ENCODE results near the gene GSTT2B. TPM values are rescaled to one million over a fixed set of nuclear protein-coding genes. Genes with fewer than 3 reads are reported as not detected.
"Not testable (repeated sequence)": the region's sequence is repeated elsewhere in the genome, so short reads cannot be mapped to it uniquely, and the experiment has no call there.

GSTT2B gene
- total RNA-seq, 2 donors from 2014 or later: 0.39 TPM; not detected in 1

DNA sequence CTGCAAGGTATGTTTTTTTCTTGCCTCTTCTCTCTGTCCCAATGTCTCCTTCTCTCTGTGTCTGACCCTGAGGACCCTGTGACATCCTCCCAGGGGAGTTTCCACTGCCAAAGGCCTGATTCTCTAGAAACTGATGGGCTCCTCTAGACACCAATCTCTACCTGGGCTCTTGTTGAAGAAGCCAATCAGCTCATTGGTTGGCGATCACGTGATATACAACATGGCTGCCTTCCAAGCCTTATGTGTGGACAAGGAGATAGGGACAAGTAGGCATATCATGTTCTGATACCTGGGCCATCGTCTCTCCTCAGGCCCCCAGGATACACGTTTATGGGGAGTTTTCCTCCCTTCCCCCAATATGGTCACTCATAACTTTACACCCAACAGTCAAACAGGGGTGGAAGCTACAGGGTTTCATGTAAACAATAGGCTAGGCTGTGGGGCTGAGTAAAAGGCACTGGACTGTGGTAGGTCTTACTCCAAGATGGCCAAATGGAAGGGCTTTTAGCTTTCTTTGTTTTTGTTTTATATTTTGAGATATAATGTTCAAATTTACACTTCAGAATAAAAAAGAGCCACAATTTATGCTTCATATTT, 32.7 kb upstream of the GSTT2B start:
- not testable (repeated sequence) for H3K27ac Mint-ChIP-seq, H3K9me3 Mint-ChIP-seq, H3K36me3 Mint-ChIP-seq
- DNase-seq (ENCODE audit: low spot score in 2 of 2) (peak in 1 of 2 donors; percentile 39), ATAC-seq (peak in 1 of 2 donors; percentile 47)

DNA sequence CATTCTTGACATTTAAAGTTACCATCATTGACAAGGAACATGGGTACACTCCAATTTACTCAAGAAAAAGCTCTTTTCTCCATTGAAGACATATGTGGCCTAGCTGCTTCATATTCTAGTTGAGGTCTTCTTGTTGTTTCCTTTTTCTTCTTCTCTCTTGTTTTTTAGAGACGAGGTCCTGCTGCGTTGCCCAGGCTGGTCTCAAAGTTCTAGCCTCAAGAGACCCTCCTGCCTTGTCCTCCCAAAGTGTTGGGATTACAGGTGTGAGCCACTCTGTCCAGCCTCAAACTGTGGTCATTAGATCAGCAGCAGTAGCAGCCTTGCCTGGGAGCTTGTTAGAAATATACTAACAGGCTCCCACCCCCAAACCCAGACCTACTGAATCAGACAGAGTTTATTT, 32.1 kb upstream of the GSTT2B start:
- not testable (repeated sequence) for H3K27ac Mint-ChIP-seq, H3K9me3 Mint-ChIP-seq, H3K36me3 Mint-ChIP-seq, ATAC-seq
- DNase-seq (ENCODE audit: low spot score in 2 of 2): peak in 1 of 2 donors; percentile 52

DNA sequence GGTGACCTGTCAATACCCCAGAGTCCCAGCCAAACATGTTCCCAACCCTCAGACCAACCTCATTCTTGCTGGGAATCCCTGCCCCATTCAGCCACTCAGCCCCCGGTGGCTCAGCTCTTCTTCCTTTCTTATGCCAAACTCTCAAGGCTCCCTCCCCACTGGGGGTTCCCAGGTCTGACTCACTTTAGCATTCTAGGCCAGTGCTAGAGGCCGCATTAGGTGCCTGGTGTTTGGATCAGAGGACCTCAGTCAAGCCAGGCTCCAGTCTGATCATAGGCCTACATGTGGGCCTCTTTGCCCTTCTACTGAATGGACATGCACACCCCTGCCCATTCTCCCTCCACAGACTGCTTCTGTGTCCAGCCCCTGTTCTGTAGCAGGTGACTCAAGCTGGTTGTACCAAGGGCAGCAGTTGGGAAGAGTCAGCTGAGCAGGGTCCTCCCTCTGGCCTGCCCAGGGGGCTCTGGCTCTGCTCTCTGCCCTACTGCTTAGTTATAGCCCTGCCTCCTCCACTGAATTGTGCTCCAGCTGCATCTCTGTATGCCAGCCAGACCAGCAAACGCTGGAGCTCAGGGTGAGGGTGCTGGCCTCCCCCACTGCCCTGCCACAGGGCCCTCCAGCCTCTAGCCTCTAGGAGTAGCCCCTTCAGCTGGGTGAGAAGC, 28.7 kb upstream of the GSTT2B start:
- not testable (repeated sequence) for H3K36me3 Mint-ChIP-seq, H3K9me3 Mint-ChIP-seq
- H3K27ac Mint-ChIP-seq: peak overlapping the region in 1 of 2 donors; percentile 26
- peak; percentile 28 to 42 for ATAC-seq
- peak in 1 of 2 donors; percentile 54 for DNase-seq (ENCODE audit: low spot score in 2 of 2)

DNA sequence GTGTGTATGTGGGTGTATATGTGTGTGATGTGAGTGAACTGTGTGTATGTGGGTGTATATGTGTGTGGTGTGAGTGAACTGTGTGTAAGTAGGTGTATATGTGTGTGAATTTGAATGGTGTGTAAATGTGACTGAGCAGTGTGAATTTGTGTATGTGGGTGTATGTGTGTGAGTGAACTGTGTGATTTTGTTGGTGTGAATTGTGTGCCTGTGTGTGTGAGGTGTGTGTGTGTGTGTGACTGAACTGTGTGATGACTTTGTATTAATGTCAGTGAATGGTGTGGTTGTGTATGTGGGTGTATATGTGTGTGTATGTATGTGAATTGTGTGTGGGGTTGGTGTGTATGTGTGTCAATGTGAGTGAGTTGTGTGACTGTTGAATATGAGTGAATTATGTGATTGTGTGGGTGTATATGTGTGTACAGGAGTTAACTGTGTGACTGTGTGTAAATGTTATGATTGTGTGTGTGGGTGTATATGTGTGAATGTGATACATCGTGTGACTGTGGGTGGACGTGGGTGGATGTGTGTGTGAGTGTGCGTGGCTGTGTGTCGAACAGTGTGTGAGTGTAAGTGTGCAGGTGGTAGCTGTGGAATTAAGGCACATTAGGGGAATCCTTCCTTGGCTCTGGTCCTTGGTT, 25.7 kb upstream of the GSTT2B start:
- H3K27ac Mint-ChIP-seq; DNase-seq (ENCODE audit: low spot score in 2 of 2); H3K9me3 Mint-ChIP-seq; H3K36me3 Mint-ChIP-seq; ATAC-seq: not testable (repeated sequence)

DNA sequence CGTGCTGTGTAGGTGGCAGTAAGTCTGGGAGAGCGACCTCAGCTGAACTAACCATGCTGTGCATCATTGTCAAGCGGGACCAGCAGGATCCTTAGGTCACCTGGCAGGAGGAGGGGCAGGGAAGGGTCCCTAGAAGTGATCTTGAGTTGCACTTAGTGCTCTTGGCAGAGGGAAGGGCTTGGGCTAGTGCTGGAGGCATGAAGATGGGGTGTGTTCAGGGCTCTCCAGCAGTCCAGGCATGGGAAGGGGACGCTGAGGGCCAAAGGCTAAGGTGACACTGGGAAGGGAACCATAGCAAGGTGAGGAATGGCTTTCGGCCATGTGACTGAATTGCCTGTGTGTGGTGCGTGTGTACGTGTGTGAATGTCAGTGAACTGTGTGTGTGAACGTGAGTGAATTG, 25.1 kb upstream of the GSTT2B start:
- peak in 1 of 2 donors; percentile 52 for DNase-seq (ENCODE audit: low spot score in 2 of 2)
- not testable (repeated sequence) for H3K27ac Mint-ChIP-seq, H3K36me3 Mint-ChIP-seq, ATAC-seq, H3K9me3 Mint-ChIP-seq

DNA sequence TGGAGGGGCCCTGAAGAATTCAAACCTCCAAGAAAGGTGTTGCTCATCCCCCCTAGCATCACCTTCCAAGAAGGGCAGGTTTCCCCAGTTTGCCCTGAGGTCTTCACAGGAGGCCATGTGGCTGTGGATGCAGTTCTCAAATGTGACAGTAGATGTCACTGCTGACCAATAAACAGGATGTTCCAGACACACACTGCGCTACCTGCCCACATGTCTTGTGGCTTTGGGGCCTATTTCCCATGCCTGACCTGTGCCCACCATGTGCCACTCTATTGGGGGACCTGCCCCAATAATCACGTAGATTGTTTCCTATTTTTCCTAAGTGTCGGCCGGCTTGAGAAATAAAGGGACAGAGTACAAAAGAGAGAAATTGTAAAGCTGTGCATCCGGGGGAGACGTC, 23.4 kb upstream of the GSTT2B start:
- H3K36me3 Mint-ChIP-seq: no peaks in the 10 kb centered on the region
- DNase-seq (ENCODE audit: low spot score in 2 of 2) (peak in 1 of 2 donors; percentile 69), ATAC-seq (peak; percentile 77 to 90)
- H3K27ac Mint-ChIP-seq: no peak overlapping the region
- no peaks in the 10 kb centered on the region for H3K9me3 Mint-ChIP-seq

DNA sequence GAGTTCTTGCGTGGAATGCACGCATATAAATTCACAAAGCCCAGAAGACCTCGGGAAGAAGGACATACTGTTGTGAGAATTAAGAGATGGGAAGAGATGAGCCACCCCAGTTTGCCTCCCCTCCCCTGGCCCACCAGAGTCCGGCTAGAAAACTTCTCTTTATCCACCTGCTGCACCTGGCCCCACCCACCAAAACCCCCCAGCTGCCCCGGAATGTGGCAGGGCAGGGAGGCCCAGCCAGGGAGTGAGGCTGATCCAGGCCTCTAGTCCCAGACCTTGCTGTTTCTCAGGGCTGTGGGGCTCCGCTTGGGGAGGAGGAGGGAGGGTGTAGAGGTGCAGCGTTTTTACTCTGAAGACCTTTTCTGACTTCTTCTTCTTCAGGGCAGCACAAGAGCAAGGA, 19.6 kb upstream of the GSTT2B start:
- not testable (repeated sequence) for H3K9me3 Mint-ChIP-seq; H3K36me3 Mint-ChIP-seq; DNase-seq (ENCODE audit: low spot score in 2 of 2); H3K27ac Mint-ChIP-seq; ATAC-seq

DNA sequence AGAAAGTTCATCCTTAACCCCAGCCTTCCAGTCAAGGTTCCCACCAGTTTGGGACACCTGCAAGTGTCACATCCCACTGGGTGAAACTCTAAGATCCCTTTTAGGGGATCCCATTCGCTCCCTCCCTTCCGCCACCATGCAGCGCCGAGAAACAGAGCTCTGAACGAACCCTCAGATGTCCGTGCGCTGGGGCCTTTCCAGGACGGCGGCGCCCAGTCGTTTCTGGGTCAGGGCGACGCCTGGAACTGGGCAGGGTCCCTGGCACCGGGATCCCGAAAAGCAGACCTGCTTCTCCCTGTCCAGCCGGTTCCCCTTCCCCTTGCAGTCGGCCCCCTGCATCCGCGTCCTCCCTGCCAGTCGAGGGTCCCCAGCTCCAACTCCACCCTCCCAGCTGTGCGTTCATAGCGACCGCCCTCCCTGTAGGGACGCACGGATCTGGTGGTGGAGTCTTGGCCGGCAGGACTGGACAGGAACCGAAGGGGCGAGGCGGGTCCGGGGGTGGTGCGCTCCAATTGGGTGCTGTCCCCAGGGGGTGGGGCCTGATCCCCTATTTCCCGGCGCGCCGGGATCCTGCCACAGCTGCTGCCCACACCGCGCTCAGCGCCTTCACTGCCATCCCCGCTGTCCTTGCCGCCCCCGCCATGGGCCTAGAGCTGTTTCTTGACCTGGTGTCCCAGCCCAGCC, 18.7 kb upstream of the GSTT2B start, which contains the start of gene GSTT2:
GSTT2 (plus strand) TSS at position 578 of the 684 bp plus-strand sequence.
- H3K9me3 Mint-ChIP-seq; H3K27ac Mint-ChIP-seq; DNase-seq (ENCODE audit: low spot score in 2 of 2); H3K36me3 Mint-ChIP-seq: not testable (repeated sequence)
- ATAC-seq: peak; percentile 17 to 63

DNA sequence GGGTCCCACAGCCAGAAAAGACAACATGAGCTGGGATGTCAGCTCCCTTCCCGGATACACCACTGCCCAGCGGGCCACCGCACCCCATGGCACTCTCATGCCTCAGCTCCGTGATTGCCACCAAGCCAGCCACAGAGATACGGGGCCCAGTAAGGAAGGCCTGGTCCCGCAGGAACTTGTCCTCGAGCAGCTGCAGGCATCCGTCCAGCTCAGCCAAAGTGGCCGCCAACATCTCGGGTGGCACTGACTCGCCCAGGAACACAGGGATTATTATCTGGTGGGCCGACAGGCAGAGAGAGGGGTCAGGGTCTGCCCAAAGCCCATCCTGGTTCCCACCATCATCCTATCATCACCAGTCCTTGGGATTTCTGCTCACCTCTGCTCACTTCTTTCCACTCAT, 16.3 kb upstream of the GSTT2B start:
- not testable (repeated sequence) for H3K36me3 Mint-ChIP-seq, ATAC-seq, H3K9me3 Mint-ChIP-seq, H3K27ac Mint-ChIP-seq
- DNase-seq (ENCODE audit: low spot score in 2 of 2): peak in 1 of 2 donors; percentile 23

DNA sequence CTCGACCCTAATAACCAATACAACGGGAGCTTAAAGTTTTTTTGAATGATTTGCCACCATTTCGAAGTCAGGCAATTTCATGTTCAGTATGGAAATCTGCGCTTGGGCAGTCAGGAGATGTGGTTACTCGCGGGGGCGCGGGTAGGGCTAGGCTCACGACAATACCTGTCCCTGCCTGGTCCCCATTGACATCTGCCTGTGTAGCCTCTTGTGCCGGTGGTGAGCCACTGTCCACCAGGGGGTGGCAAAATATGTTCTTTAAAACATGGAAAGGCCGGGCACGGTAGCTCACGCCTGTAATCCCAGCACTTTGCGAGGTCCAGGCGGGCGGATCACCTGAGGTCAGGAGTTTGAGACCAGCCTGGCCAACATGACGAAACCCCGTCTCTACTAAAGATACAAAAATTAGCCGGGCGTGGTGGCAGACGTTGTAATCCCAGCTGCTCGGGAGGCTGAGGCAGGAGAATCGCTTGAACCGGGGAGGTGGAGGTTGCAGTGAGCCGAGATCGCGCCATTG, 13.9 kb upstream of the GSTT2B start:
- H3K36me3 Mint-ChIP-seq: peaks cover 8 to 15% of the 10 kb centered on the region in 2 donors
- not testable (repeated sequence) for H3K9me3 Mint-ChIP-seq, H3K27ac Mint-ChIP-seq
- ATAC-seq (peak; percentile 30 to 40), DNase-seq (ENCODE audit: low spot score in 2 of 2) (peak in 1 of 2 donors; percentile 53)

DNA sequence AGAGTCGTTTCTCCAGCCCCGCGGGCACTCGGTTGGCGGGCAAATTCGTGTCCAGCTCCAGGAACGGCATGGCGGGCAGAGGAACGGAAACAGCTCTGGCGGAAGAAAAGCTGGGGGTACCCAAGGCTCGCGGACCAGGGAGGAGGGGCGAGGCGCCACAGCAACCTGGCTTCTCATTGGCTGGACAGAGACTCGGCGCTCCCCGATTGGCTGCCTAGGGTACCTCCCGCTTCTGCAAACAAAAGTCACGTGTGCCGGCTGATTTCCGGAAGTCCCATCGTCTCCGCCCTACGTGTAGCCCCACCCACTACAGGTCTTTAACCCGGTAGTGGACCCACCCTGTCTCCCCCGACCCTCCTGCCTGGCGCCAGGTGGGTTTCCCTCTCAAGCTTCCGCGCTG, 13.3 kb upstream of the GSTT2B start, which contains the start of gene DDT:
DDT (minus strand) TSS at position 97 of the 400 bp plus-strand sequence; CDS start at position 70, 27 bp downstream.
- DNase-seq (ENCODE audit: low spot score in 2 of 2); H3K27ac Mint-ChIP-seq; H3K9me3 Mint-ChIP-seq: not testable (repeated sequence)
- peaks cover 9 to 20% of the 10 kb centered on the region in 2 donors for H3K36me3 Mint-ChIP-seq
- ATAC-seq: peak; percentile 98

DNA sequence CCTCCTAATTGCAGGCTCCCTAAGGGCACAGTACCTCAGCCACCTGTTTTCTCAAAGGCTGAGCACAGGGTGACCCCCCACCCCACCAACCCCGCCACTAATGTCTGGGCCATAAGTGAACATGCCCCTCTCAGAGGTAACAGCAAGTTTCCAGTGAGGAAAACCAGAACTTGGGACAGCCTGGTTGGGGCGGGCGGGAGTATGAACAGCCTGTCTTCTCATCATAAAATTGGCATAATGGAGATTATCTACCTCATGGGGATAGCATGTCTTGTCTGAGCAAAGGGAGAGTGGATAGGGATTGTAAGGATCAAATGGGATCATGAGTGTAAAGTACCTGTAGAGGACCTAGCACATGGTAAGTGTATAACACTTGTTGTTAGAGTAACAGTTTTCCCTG, 10.9 kb upstream of the GSTT2B start:
- not testable (repeated sequence) for DNase-seq (ENCODE audit: low spot score in 2 of 2); H3K9me3 Mint-ChIP-seq; ATAC-seq
- Mint-ChIP-seq H3K36me3 (peaks cover 9 to 26% of the 10 kb centered on the region in 2 donors), H3K27ac (peak overlapping the region in 1 of 2 donors; percentile 44)

DNA sequence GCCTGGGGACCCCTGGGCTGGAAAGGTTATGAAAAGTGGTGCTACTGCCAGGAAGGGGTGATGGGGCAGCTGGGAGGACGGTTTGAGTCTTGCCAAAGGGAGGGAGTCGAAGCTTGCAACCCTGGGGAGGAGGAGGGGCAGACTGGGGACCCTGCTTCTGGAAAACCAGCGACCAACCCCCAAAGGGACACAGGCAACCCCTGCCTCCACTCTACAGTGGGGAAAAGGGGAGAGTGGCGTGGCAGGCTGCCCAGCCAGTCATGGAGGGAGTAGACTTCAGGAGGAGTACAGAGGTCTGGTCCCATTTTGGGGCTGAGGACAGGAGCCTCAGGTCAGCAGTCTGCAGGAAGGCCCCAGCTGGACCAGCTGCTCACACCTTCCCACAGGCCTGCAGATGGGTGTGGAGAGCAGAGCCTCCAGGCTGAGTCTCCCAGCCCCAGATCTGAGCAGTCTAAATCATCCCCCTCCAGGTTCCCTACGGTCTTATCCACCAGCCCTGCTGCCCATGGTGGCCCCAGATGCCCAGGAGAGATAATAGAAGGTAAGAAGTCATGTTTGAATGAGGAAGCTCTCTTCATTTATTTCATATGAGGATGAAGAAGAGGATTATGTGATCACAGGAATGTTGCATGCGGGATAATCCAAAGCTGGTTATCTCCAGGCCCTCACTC, 10.0 kb upstream of the GSTT2B start:
- peaks cover 9 to 26% of the 10 kb centered on the region in 2 donors for H3K36me3 Mint-ChIP-seq
- peak overlapping the region; percentile 44 to 65 for H3K27ac Mint-ChIP-seq
- DNase-seq (ENCODE audit: low spot score in 2 of 2) (peak in 1 of 2 donors; percentile 52), ATAC-seq (no peak)
- no peaks in the 10 kb centered on the region for H3K9me3 Mint-ChIP-seq

DNA sequence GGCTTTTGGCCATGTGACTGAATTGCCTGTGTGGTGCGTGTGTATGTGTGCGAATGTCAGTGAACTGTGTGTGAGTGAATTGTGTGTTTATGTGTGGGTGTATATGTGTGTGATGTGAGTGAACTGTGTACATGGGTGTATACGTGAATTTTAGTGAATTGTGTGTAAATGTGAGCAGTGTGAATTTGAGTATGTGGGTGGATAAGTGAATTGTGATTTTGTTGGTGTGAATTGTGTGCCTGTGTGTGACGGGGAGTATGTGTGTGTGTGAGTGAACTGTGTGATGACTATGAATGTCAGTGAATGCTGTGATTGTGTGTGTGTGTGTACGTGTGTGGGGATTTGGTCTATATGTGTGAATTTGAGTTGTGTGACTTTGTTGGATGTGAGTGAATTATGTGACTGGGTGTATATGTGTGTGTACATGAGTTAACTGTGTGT, 9.2 kb upstream of the GSTT2B start:
- DNase-seq (ENCODE audit: low spot score in 2 of 2) (no peak), ATAC-seq (no peak)
- H3K36me3 Mint-ChIP-seq: peaks cover 9 to 26% of the 10 kb centered on the region in 2 donors
- peak overlapping the region; percentile 0 to 44 for H3K27ac Mint-ChIP-seq
- H3K9me3 Mint-ChIP-seq: no peaks in the 10 kb centered on the region

DNA sequence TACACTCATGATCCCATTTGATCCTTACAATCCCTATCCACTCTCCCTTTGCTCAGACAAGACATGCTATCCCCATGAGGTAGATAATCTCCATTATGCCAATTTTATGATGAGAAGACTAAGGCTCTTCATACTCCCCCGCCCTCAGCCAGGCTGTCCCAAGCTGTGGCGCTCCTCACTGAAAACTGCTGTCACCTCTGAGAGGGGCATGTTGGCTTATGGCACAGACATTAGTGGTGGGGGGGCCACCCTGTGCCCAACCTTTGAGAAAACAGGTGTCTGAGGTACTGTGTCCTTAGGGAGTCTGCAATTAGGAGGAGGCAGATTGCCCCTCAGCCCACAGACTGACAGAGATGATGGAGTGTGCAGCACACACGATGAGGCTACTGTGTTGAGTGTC, 8.1 kb upstream of the GSTT2B start:
- peak overlapping the region; percentile 44 to 62 for H3K27ac Mint-ChIP-seq
- DNase-seq (ENCODE audit: low spot score in 2 of 2): no peak
- H3K9me3 Mint-ChIP-seq: no peaks in the 10 kb centered on the region
- peaks cover 9 to 26% of the 10 kb centered on the region in 2 donors for H3K36me3 Mint-ChIP-seq
- no peak for ATAC-seq

DNA sequence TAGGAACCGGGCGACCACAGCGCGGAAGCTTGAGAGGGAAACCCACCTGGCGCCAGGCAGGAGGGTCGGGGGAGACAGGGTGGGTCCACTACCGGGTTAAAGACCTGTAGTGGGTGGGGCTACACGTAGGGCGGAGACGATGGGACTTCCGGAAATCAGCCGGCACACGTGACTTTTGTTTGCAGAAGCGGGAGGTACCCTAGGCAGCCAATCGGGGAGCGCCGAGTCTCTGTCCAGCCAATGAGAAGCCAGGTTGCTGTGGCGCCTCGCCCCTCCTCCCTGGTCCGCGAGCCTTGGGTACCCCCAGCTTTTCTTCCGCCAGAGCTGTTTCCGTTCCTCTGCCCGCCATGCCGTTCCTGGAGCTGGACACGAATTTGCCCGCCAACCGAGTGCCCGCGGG, 5.6 kb upstream of the GSTT2B start, which contains the start of gene DDTL:
DDTL (plus strand) TSS at position 321 of the 400 bp plus-strand sequence; CDS start at position 348, 27 bp downstream.
- peak; percentile 98 for ATAC-seq
- not testable (repeated sequence) for H3K9me3 Mint-ChIP-seq; H3K27ac Mint-ChIP-seq; DNase-seq (ENCODE audit: low spot score in 2 of 2)
- H3K36me3 Mint-ChIP-seq: peaks cover 9 to 26% of the 10 kb centered on the region in 2 donors

Data from activated naive CD4-positive, alpha-beta T cell treated with anti-CD3 and anti-CD28 coated beads, Interleukin-2, amount 50 U/mL, for 72 hours (primary cell).